Fibroblast of skin of left biceps (primary cell): ENCODE measurements around the gene KLRB1.
"Not testable (repeated sequence)": the region's sequence is repeated elsewhere in the genome, so short reads cannot be mapped to it uniquely, and the experiment has no call there.

Source experiments
- DNase-seq, 2 experiments: peaks; one replicate each; pipeline ENCODE4 v3.0.0-alpha.2; 2013; ENCODE audit warnings: low read depth in 2 of 2

Gene KLRB1

DNA sequence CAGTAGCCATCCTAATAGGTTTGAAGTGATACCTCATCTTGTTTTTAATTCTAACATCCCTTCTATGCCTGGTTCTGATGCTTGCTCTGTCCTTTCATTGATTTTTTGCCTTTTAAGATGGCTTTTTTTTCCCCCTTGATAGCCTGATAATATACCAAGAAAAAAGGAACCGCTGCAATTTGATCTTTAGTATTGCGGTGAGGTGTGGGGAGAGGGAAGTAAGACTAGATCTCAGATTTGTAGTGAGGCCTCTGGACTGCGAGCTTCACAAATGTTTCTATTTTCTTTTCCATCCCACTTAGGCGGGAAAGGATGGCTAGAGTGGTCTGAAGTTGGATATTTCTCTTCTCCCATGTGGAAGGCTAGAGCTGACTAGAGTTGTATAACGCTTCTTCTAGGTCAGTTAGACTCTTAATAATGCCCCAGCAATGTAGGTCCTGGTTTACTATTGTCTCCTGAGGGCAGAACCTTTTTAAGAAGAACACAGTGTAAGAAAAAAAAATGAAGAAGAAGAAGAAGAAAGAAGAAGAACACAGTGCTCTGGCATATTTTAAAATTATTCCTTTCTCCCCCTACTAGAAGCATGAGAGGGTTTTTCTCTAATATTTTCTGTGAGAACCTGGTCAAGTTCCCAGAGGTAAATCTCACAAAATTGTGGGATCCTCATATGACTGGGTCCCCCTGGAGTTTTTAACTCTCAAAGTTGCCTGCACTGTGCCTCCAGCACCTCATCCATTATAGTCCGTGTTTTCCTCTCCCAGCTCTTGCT is 11.9 kb upstream of the KLRB1 start:
- no peak for DNase-seq

GRCh38 chr12:9618906-9619305 is 11.2 kb upstream of the KLRB1 start:
- not testable (repeated sequence) for DNase-seq

GRCh38 chr12:9617124-9617523 is 9.4 kb upstream of the KLRB1 start:
- DNase-seq = no peak

DNA sequence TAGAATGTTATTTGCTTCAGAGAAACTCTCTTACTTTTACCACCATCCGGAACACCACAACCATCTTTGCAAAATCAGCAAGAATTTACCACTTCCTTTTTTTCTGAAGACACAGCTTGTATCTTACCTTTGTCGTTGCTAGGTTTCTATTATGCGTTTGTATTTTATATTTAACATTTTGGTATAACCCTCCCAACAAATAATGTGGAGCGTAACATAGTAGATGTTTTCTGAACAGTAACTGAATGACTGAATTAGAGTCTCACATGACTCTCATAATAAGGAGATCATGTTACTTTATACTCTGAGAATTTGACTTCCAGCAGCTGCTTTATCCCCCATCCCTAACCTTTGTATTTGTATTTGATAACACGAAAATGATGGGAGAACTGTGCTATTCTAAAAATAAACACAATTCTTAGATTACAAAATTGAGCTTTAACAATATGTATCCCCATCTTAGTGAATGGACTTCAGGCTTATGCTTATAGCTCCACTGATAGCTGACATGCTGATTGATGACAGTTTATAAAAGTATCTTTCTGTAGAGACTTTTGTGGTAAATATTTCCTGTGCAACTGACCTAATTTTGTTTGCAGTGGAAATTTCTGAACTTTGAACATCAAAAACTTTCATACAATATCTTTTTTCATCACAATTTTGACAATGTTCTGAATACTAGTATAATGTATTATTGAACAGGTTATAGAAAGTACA is 7.9 kb upstream of the KLRB1 start:
- no peak for DNase-seq

DNA sequence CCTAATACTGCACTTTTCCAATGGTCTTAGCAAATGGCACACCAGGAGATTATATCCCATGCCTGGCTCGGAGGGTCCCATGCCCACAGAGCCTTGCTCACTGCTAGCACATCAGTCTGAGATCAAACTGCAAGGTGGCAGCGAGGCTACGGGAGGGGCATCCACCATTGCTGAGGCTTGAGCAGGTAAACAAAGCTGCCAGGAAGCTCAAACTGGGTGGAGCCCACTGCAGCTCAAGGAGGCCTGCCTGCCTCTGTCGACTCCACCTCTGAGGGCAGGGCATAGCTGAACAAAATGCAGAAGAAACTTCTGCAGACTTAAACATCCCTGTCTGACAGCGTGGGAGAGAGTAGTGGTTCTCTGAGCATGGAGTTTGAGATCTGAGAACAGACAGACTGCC is 2.9 kb upstream of the KLRB1 start:
- DNase-seq = not testable (repeated sequence)

GRCh38 chr12:9606736-9607372 is 862 bp downstream of the KLRB1 start:
- no peak for DNase-seq

DNA sequence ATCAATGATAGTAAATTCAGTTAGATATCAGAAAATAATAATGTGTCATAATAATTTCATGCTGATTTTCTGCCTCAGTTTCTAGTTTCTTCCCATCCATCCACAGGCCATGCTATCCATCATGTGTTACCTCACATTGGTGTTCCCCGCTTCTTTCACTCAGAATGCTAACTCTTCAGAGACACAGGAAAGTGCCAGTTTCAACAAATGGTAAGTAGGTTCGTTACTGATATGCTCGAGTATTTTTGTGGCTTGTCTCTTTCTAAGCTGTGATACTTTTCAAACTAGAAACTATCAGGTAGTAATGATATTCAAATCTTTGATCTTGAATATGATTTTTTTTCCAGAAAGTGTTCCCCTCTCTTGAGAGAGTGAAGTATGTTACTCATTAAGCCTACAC is 1.5 kb downstream of the KLRB1 start:
- DNase-seq = no peak

GRCh38 chr12:9605483-9605882 is 2.2 kb downstream of the KLRB1 start:
- no peak for DNase-seq

GRCh38 chr12:9604287-9604686 is 3.4 kb downstream of the KLRB1 start:
- no peak for DNase-seq

GRCh38 chr12:9600426-9600825 is 7.3 kb downstream of the KLRB1 start:
- DNase-seq = not testable (repeated sequence)

GRCh38 chr12:9598363-9598762 is 9.4 kb downstream of the KLRB1 start:
- no peak for DNase-seq

DNA sequence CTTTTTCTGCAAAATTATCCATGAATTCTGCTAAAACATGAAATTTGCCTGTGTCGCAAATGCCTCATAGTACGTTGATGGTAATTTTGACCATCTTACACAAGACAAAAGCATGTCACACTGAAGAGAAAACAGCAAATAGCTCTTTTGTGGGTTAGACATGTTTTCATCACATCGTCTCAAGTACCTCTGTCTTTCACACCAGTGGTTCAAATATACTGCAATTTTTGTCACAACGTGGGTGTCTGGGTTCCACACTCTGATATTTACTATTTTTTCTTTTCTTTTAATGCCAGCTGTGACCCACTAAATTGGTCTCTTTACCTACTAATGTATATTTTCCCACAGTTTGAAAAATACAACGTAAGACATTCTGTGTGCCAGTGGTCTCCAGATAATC is 10.4 kb downstream of the KLRB1 start:
- no peak for DNase-seq

DNA sequence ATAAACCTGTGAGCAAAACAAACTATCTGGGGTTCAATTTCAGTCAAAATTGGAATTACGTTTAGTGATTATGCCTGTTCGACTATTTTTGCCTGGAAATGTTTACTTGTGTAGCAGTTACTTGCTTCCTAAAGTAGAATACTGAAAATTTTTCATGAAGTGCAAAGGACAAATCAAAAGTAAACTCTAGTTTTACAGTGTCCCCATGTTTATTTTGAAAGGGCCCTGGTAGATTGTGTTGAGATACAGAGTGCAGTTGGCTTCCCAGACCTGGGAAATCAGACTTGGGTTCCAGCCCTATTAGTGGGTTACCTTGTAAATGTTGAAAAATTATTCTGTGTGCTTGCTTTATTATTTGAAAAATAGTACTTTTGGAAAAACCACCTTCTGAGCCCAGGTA is 17.3 kb downstream of the KLRB1 start:
- no peak for DNase-seq

GRCh38 chr12:9588749-9589148 is 19.0 kb downstream of the KLRB1 start:
- DNase-seq = no peak

DNA sequence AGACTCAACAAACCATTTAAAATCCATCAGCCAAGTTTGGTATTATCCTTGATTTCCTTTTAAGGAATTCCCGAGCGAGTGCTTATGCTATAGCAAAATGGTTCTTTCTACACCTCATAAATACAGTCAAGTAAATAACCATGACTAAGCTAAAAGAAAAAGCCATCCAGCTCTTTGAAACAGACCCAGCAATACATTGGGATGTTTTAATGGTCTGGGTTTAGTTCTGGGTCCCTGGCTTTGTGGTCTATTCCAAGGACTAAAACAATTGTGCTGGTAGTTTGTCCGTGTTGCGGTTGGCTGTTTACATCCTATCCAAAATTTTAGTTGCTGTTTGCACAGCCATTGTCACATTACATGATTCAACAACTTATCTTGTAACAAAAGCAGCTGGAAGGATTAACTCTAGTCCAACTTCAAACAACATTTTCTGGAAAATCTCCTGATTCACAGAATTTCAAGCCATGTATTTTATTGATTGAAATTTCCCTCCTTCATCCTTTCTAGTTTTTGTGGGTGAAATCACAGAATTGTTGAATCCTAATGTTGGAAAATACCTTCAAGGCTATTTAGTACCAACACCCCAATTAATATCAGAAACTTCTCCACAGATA is 19.6 kb downstream of the KLRB1 start:
- DNase-seq = no peak

DNA sequence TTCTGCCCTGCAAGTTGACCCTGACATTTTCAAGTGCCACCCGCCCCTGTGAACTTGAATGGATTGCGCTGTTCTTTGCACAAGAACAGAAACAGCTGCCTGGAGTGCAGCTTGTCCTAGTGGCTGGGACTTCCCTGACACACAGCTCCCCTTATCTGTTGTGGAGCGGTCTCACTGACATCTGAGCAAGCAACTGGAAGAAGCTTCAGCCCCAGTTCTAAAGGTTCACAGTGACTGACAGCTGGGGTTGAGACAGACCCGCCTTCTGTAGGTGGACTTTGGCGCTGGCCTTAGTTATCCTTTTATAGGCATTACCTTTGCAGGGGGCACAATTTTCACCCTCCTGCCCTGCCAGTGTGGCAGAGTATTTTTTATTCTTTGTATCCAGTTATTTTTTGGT is 30.0 kb downstream of the KLRB1 start:
- DNase-seq = not testable (repeated sequence)

- DNase-seq = not testable (repeated sequence)
These were observed 40.6 kb downstream of the KLRB1 start for GRCh38 chr12:9567151-9567550.

DNA sequence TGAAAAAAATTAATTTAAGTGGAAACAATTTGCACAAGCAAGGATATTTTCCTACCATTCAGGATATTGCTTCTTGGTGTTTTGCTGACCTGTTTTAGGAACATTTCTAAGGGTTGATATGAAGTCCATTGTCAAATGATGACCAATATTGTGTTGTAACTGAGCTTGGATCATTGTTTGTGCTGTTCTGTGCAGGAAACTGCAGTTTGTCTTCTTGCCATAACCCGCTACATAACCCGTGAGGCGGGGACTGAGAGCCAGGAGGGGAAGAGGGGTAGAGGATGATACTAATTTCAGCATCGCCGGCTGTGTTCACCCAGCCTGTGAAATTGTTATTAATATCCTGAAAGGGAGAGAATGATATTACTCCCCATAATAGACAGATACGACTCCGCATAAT is 41.6 kb downstream of the KLRB1 start:
- not testable (repeated sequence) for DNase-seq

DNA sequence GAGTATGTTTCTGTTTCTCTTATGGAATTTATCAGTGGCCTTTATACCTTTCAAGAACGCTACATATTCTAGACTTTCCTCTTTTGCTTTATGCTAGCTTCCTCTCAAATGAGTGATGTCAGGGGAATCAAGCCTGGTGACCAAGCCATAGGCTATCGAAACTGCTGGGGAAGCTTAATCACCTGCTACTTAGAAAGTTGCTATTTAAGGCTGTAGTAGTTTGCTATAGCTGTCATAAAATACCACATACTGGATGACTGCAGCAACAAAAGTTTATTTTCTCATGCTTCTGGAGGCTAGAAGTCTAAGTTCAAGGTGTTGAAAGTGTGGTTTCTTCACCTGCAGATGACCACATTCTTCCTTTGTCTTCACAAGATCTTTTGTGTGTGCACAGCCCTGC is 43.3 kb downstream of the KLRB1 start:
- not testable (repeated sequence) for DNase-seq

DNA sequence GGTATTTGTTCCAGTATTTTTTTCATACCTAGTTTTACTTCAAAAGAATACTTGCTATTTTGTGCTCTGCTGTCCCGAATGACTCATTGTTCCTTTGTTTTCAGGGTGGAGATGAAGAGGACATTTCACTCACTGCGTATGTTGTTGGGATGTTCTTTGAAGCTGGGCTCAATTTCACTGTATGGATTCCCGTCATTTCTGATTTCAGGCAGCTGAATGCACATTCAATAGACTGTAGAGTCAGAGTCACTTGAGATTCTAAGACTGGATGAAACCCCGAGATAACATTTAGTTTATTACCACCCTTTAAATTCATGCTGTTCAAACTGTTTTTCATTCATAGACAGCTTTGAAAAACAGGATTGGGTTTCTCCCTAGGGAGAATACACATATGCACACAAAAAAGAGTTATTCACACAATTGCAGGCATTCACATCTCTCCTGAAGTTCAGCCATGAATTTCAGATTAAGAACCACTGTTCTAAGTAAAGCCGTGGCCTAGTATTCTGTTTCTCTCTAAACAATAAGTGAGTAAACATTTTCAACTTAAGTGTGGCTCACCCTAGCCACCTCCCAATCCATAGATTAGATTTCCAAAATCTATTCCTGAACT is 44.8 kb downstream of the KLRB1 start:
- not testable (repeated sequence) for DNase-seq

DNA sequence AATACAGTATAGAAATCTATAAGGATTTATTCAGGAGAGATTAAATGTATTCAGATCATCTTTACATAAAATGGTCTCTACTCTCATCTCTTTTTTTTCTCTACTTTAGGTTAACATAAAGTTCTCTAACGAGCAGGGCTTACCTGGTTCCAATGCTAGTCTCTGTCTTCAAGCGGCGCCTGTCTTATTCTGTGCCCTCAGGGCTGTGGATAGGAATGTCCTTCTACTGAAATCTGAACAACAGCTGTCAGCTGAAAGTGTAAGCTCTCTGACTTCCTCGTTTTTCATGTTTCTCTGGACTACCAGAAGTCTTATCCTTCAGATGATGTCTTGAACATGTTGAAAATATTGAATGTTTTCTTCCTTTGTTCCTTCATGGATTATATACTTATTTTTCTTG is 62.2 kb downstream of the KLRB1 start:
- not testable (repeated sequence) for DNase-seq
